ENCODE measurements around the gene INCENP.
A peak's percentile ranks its signal among the peaks of the same experiment; 100 is the strongest.

INCENP gene

GRCh38 chr11:62142921-62143320 is 19.1 kb downstream of the INCENP start:
- no peak for DNase-seq

- DNase-seq, result no peak
Measured at GRCh38 chr11:62143727-62144126, 19.9 kb downstream of the INCENP start.

- no peak for DNase-seq
Measured at GRCh38 chr11:62144641-62145255, 20.9 kb downstream of the INCENP start.

GRCh38 chr11:62145261-62145871 is 21.6 kb downstream of the INCENP start:
- DNase-seq, result no peak

- no peak for DNase-seq
Measured at GRCh38 chr11:62146476-62147200, 22.8 kb downstream of the INCENP start.

- no peak for DNase-seq
Measured at GRCh38 chr11:62147545-62147944, 23.7 kb downstream of the INCENP start.

GRCh38 chr11:62148271-62148980 is 24.6 kb downstream of the INCENP start:
- DNase-seq, result peak; percentile 81

GRCh38 chr11:62149986-62150886 is 26.4 kb downstream of the INCENP start:
- DNase-seq, result no peak

GRCh38 chr11:62150887-62151736 is 27.3 kb downstream of the INCENP start:
- DNase-seq, result no peak

GRCh38 chr11:62151737-62152102 is 27.9 kb downstream of the INCENP start:
- DNase-seq, result no peak

GRCh38 chr11:62152245-62153086 is 28.7 kb downstream of the INCENP start:
- DNase-seq, result no peak

- DNase-seq, result no peak
Measured at GRCh38 chr11:62153087-62153395, 29.2 kb downstream of the INCENP start.

GRCh38 chr11:62153617-62154016 is 29.8 kb downstream of the INCENP start:
- no peak for DNase-seq

GRCh38 chr11:62157603-62158002 is 33.8 kb downstream of the INCENP start:
- no peak for DNase-seq

- no peak for DNase-seq
Measured at GRCh38 chr11:62166371-62166770, 42.6 kb downstream of the INCENP start.

GRCh38 chr11:62169448-62169847 is 45.6 kb downstream of the INCENP start:
- no peak for DNase-seq

GRCh38 chr11:62169935-62170334 is 46.1 kb downstream of the INCENP start:
- no peak for DNase-seq

- peak; percentile 72 for DNase-seq
Measured at GRCh38 chr11:62171261-62171723, 47.5 kb downstream of the INCENP start.

- DNase-seq, result no peak
Measured at GRCh38 chr11:62172294-62172693, 48.5 kb downstream of the INCENP start.

- DNase-seq, result no peak
Measured at GRCh38 chr11:62176766-62177165, 53.0 kb downstream of the INCENP start.

- no peak for DNase-seq
Measured at GRCh38 chr11:62179995-62180394, 56.2 kb downstream of the INCENP start.

Data from NCI-H2171 (cell line).